H1 (cell line): ENCODE results near the gene CCDC191. TPM values are rescaled to one million over a fixed set of nuclear protein-coding genes. Genes with fewer than 3 reads are reported as not detected.

Source experiments
- CTCF ChIA-PET: fragments of 300-600 bp; sonication (Branson Sonifier 250); formaldehyde crosslinking; loops from one replicate; lab custom pipeline; 2021; ENCODE audit not compliant: partially characterized antibody; lab: Charles Lee
- POLR2A ChIA-PET: fragments of 300-600 bp; sonication (Branson Sonifier 250); formaldehyde crosslinking; loops from one replicate; lab custom pipeline; 2021; ENCODE audit warnings: inconsistent platforms; ENCODE audit not compliant: partially characterized antibody; lab: Charles Lee
- DNase-seq, 2 experiments: peaks; one replicate each; pipeline versions ENCODE4 v3.0.0 to v3.0.0-alpha.2; 2010 to 2022; ENCODE audit warnings: low spot score in 2 of 2, low read depth in 1 of 2, mixed read lengths in 1 of 2
- FAIRE-seq: peaks from 2 replicates; lab custom pipeline; 2011; peaks lifted over from hg19 to GRCh38; lab: Jason Lieb, UNC
- H2AFZ ChIP-seq: 2 replicates; pipeline ENCODE4 v1.8.1; 2012; ENCODE audit warnings: low read length, inconsistent platforms
- H2AK5ac ChIP-seq: 2 replicates; pipeline ENCODE4 v1.6.1; 2013; ENCODE audit warnings: low read depth, low read length
- H2BK120ac ChIP-seq: replicated peaks from 2 replicates; pipeline ENCODE3; 2013; ENCODE audit warnings: low read depth, low read length, inconsistent platforms
- H2BK12ac ChIP-seq: 2 replicates; pipeline ENCODE4 v1.6.1; 2013; ENCODE audit warnings: low read depth, low read length
- H2BK15ac ChIP-seq: 2 replicates; pipeline ENCODE4 v1.6.1; 2013; ENCODE audit warnings: low read length
- H2BK20ac ChIP-seq: 2 replicates; pipeline ENCODE4 v1.6.1; 2013; ENCODE audit warnings: low read length
- H2BK5ac ChIP-seq: 2 replicates; pipeline ENCODE4 v1.6.1; 2013; ENCODE audit warnings: low read depth, low read length
- H3K14ac ChIP-seq: 2 replicates; pipeline ENCODE4 v1.6.1; 2013; ENCODE audit warnings: inconsistent platforms; ENCODE audit not compliant: insufficient read length
- H3K18ac ChIP-seq: 2 replicates; pipeline ENCODE4 v1.6.1; 2013; ENCODE audit warnings: low read length; ENCODE audit errors: extremely low read depth
- H3K23ac ChIP-seq: 2 replicates; pipeline ENCODE4 v1.6.1; 2013; ENCODE audit warnings: inconsistent platforms; ENCODE audit not compliant: insufficient read length
- H3K23me2 ChIP-seq: 2 replicates; pipeline ENCODE4 v1.6.1; 2013; ENCODE audit warnings: low read depth, low read length
- H3K27ac ChIP-seq: 2 replicates; pipeline ENCODE4 v1.6.1; 2011; ENCODE audit warnings: low read depth, low read length, inconsistent platforms
- H3K27me3 ChIP-seq, 4 experiments: replicated peaks in 1 of 4; 1 replicate in 1 of 4; 2 replicates in 3 of 4; pipeline versions ENCODE4 v1.6.1 to v1.8.1; 2011 to 2013; ENCODE audit warnings: low read length in 3 of 4, mild to moderate bottlenecking in 3 of 4, inconsistent platforms in 2 of 4, mixed read lengths in 2 of 4, moderate library complexity in 1 of 4; ENCODE audit not compliant: control insufficient read depth in 3 of 4, insufficient read depth in 3 of 4; ENCODE audit errors: extremely low read depth in 1 of 4
- H3K36me3 ChIP-seq, 4 experiments: 2 replicates each; pipeline versions ENCODE4 v1.6.1 to v1.8.1; 2011 to 2013; ENCODE audit warnings: mild to moderate bottlenecking in 4 of 4, low read length in 3 of 4, moderate library complexity in 2 of 4, control low read depth in 1 of 4, inconsistent platforms in 1 of 4; ENCODE audit not compliant: insufficient read depth in 4 of 4, control insufficient read depth in 2 of 4
- H3K4ac ChIP-seq: replicated peaks from 2 replicates; pipeline ENCODE3; 2013; ENCODE audit warnings: low read length, low read depth, mixed read lengths, inconsistent platforms; ENCODE audit not compliant: insufficient read length
- H3K4me1 ChIP-seq, 4 experiments: replicated peaks in 1 of 4; 1 replicate in 1 of 4; 2 replicates in 3 of 4; pipeline versions ENCODE4 v1.6.1 to v1.8.1; 2011 to 2013; ENCODE audit warnings: low read length in 3 of 4, inconsistent platforms in 2 of 4, mixed read lengths in 1 of 4; ENCODE audit not compliant: insufficient read depth in 4 of 4, control insufficient read depth in 3 of 4
- H3K4me2 ChIP-seq, 2 experiments: 2 replicates each; pipeline versions ENCODE4 v1.6.1 to v1.8.1; 2011 to 2013; ENCODE audit warnings: low read depth in 2 of 2, low read length in 2 of 2, control low read depth in 1 of 2, inconsistent platforms in 1 of 2, mild to moderate bottlenecking in 1 of 2; ENCODE audit not compliant: insufficient read depth in 1 of 2
- H3K4me3 ChIP-seq, 4 experiments: fragments of 200-600, 300-600 bp in 1 of 4; sonication (generic), shearing (Covaris generic), sonication (Bioruptor Twin) in 1 of 4; 2 replicates each; pipeline versions ENCODE4 v1.5.1 to v1.8.1; 2011 to 2016; ENCODE audit warnings: low read length in 4 of 4, low read depth in 3 of 4, control low read depth in 2 of 4, inconsistent platforms in 2 of 4, mild to moderate bottlenecking in 2 of 4, mixed read lengths in 1 of 4, moderate library complexity in 1 of 4; ENCODE audit not compliant: insufficient read depth in 2 of 4; ENCODE audit errors: extremely low read depth in 1 of 4
- H3K56ac ChIP-seq: replicated peaks from 2 replicates; pipeline ENCODE3; 2013; ENCODE audit warnings: low read depth, mild to moderate bottlenecking, mixed read lengths, low read length, inconsistent platforms; ENCODE audit not compliant: insufficient read length
- H3K79me1 ChIP-seq: 2 replicates; pipeline ENCODE4 v1.6.1; 2013; ENCODE audit warnings: low read depth, low read length, control low read depth
- H3K79me2 ChIP-seq, 2 experiments: 2 replicates each; pipeline versions ENCODE4 v1.6.1 to v1.8.1; 2012 to 2013; ENCODE audit warnings: low read length in 2 of 2, mild to moderate bottlenecking in 2 of 2, inconsistent platforms in 1 of 2; ENCODE audit not compliant: insufficient read depth in 2 of 2, control insufficient read depth in 1 of 2
- H3K9ac ChIP-seq, 4 experiments: replicated peaks in 1 of 4; 1 replicate in 1 of 4; 2 replicates in 3 of 4; pipeline versions ENCODE4 v1.6.1 to v1.8.1; 2011 to 2013; ENCODE audit warnings: low read depth in 3 of 4, low read length in 3 of 4, control low read depth in 2 of 4, mild to moderate bottlenecking in 2 of 4, moderate library complexity in 2 of 4, inconsistent platforms in 1 of 4; ENCODE audit errors: extremely low read depth in 1 of 4
- H3K9me3 ChIP-seq, 2 experiments: 2 replicates each; pipeline versions ENCODE4 v1.6.1 to v1.8.1; 2012 to 2013; ENCODE audit warnings: mild to moderate bottlenecking in 2 of 2, moderate library complexity in 2 of 2, control low read depth in 1 of 2, inconsistent platforms in 1 of 2, low read depth in 1 of 2, low read length in 1 of 2, mixed read lengths in 1 of 2; ENCODE audit not compliant: insufficient read depth in 2 of 2
- H4K20me1 ChIP-seq, 2 experiments: replicated peaks in 1 of 2; 2 replicates each; pipeline versions ENCODE3 to v1.8.1; 2011 to 2013; ENCODE audit warnings: inconsistent platforms in 2 of 2, low read length in 2 of 2, mild to moderate bottlenecking in 1 of 2; ENCODE audit not compliant: insufficient read depth in 2 of 2, control insufficient read depth in 1 of 2
- H4K5ac ChIP-seq: 2 replicates; pipeline ENCODE4 v1.6.1; 2013; ENCODE audit warnings: low read length, low read depth, mixed read lengths, inconsistent platforms; ENCODE audit not compliant: insufficient read length
- H4K8ac ChIP-seq: 2 replicates; pipeline ENCODE4 v1.8.0; 2013; ENCODE audit warnings: mild to moderate bottlenecking, moderate library complexity, low read length, inconsistent platforms; ENCODE audit not compliant: insufficient read depth; ENCODE audit errors: extremely low read depth
- H4K91ac ChIP-seq: replicated peaks from 2 replicates; pipeline ENCODE3; 2013; ENCODE audit warnings: low read length, mixed read lengths, inconsistent platforms; ENCODE audit not compliant: insufficient read length
- BACH1 ChIP-seq: IDR thresholded peaks from 2 replicates; pipeline ENCODE4 v1.6.1; 2012; ENCODE audit warnings: low read length, improper control_type of control experiment
- CHD1 ChIP-seq: IDR thresholded peaks from 2 replicates; pipeline ENCODE4 v1.6.1; 2012; ENCODE audit warnings: low read depth, low read length, improper control_type of control experiment
- KDM4A ChIP-seq: IDR thresholded peaks from one replicate; pipeline ENCODE4 v1.7.1; 2012; ENCODE audit warnings: low read depth, mild to moderate bottlenecking, moderate library complexity, low read length, inconsistent platforms; ENCODE audit not compliant: severe bottlenecking
- NANOG ChIP-seq: IDR thresholded peaks from 2 replicates; pipeline ENCODE4 v1.6.1; 2011; ENCODE audit warnings: low read length, low read depth, mild to moderate bottlenecking, inconsistent platforms; ENCODE audit not compliant: insufficient read depth, poor library complexity, severe bottlenecking
- POLR2AphosphoS5 ChIP-seq: IDR thresholded peaks from 2 replicates; pipeline ENCODE4 v1.6.1; 2011; ENCODE audit warnings: low read depth, low read length
- POU5F1 ChIP-seq: IDR thresholded peaks from 2 replicates; pipeline ENCODE4 v1.6.1; 2011; ENCODE audit warnings: low read depth, mild to moderate bottlenecking, low read length, moderate library complexity
- RAD21 ChIP-seq, 2 experiments: IDR thresholded peaks in 1 of 2; conservative IDR thresholded peaks in 1 of 2; 2 replicates each; pipeline ENCODE4 v1.6.1; 2011; ENCODE audit warnings: low read depth in 2 of 2, low read length in 2 of 2, improper control_type of control experiment in 1 of 2, inconsistent platforms in 1 of 2, mild to moderate bottlenecking in 1 of 2, moderate library complexity in 1 of 2
- RFX5 ChIP-seq: IDR thresholded peaks from 2 replicates; pipeline ENCODE4 v1.6.1; 2011; ENCODE audit warnings: low read depth, low read length, improper control_type of control experiment, borderline replicate concordance
- RXRA ChIP-seq: IDR thresholded peaks from 2 replicates; pipeline ENCODE4 v1.6.1; 2011; ENCODE audit warnings: low read depth, mild to moderate bottlenecking, low read length, moderate library complexity; ENCODE audit not compliant: insufficient read depth
- SP1 ChIP-seq: IDR thresholded peaks from 2 replicates; pipeline ENCODE4 v1.6.1; 2011; ENCODE audit warnings: low read depth, low read length
- SRF ChIP-seq: IDR thresholded peaks from 2 replicates; pipeline ENCODE4 v1.6.1; 2011; ENCODE audit warnings: mild to moderate bottlenecking, low read depth, low read length, moderate library complexity
- SUZ12 ChIP-seq: fragments of 200-600 bp; sonication (generic); IDR thresholded peaks from 2 replicates; pipeline ENCODE4 v1.6.1; 2012; ENCODE audit warnings: mild to moderate bottlenecking, inconsistent platforms, low read length, moderate library complexity, mixed read lengths
- TAF7 ChIP-seq: optimal IDR thresholded peaks from 2 replicates; pipeline ENCODE3; 2011; ENCODE audit warnings: low read depth, mild to moderate bottlenecking, inconsistent platforms, low read length, moderate library complexity, borderline replicate concordance
- TBP ChIP-seq: IDR thresholded peaks from 2 replicates; pipeline ENCODE4 v1.6.1; 2011; ENCODE audit warnings: low read depth, low read length, improper control_type of control experiment
- TCF12 ChIP-seq: IDR thresholded peaks from 2 replicates; pipeline ENCODE4 v1.6.1; 2011; ENCODE audit warnings: low read depth, mild to moderate bottlenecking, low read length
- WGBS, 2 experiments: shearing (Covaris generic) in 1 of 2; methylation state at CpG; one replicate each; pipeline versions ENCODE4 v1.1.6 to v1.1.7; 2013 to 2015; ENCODE audit warnings: low lambda C conversion rate in 2 of 2, mixed read lengths in 2 of 2, inconsistent platforms in 1 of 2, low coverage in 1 of 2, missing lambda C conversion rate in 1 of 2; ENCODE audit not compliant: insufficient replicate concordance in 2 of 2, insufficient coverage in 1 of 2, insufficient read length in 1 of 2; ENCODE audit errors: extremely low coverage in 1 of 2, missing lambda C conversion rate in 1 of 2; 5-methylcytosine and 5-hydroxymethylcytosine counted together
- polyA plus RNA-seq, 7 experiments: library from polyadenylated mRNA; depleted of rRNA in 3 of 7; stranded (reverse) in 5 of 7; unstranded in 2 of 7; fragments of >200 nt in 5 of 7; fragments of 200-250 nt in 2 of 7; gene quantifications; 1 replicate in 5 of 7; 2 replicates in 1 of 7; 4 replicates in 1 of 7; pipeline versions ENCODE4 v1.2.1 to v1.2.3, GENCODE V29; 2011 to 2013; ENCODE audit warnings: missing spikeins in 2 of 7, mixed read lengths in 2 of 7
- total RNA-seq: library from RNA; stranded (reverse); fragmentation: NEBNext Ultra II Directional; extraction: Animal tissue kit (Norgen Biotek cat#: 25700); gene quantifications from 2 replicates; pipeline ENCODE4 v1.2.1, GENCODE V29; 2021

Gene CCDC191
- total and polyA plus RNA-seq, 2 of the 8 experiments (the other 6 are each of a cell fraction or from before 2014, with no cell fraction given): 0.65 to 1.3 TPM

DNA sequence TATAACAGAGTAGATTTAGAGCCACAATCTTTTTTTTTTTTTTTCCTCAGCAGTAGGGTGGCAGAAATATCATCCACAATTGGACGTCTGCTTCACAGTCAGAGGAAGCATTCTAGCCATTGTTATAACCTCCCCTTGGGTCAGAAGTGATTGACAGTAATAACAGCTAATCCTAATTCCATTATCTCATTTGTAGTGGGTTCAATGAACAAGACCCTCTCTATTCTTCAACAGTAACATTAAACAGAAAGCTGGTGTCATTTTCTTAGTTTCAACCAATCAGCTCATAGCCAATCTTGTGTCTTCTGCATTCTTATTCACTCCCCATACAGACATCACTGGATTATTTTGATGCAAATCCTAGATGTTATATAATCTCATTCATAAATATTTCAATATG, 44.8 kb upstream of the CCDC191 start:
- CTCF ChIA-PET: interaction anchor here (0.6 to 0.9 kb wide), 3 partner anchors 9 to 126 kb away, joined by 3 read pairs; no protein-coding TSS in a partner anchor
- no peaks in the 10 kb centered on the region for H3K36me3 ChIP-seq
- no peaks in the 10 kb centered on the region for H4K20me1 ChIP-seq
- no peak for TF ChIP-seq TBP
- TF ChIP-seq BACH1: no peak
- no peak for TF ChIP-seq TAF7
- TF ChIP-seq SP1: no peak
- TF ChIP-seq KDM4A: no peak
- TF ChIP-seq SUZ12: no peak
- no peak for TF ChIP-seq SRF
- TF ChIP-seq RFX5: no peak
- TF ChIP-seq NANOG: no peak
- TF ChIP-seq CHD1: no peak
- no peak for TF ChIP-seq TCF12
- TF ChIP-seq RXRA: no peak
- no peak for TF ChIP-seq POLR2AphosphoS5
- no peak for TF ChIP-seq RAD21 (IDR thresholded peaks at IDR 0.05 in 1 of 2, conservative IDR thresholded peaks at IDR 0.05 in 1 of 2; ENCODE audit: low read depth in 2 of 2, low read length in 2 of 2)
- no peak for TF ChIP-seq POU5F1

More for the DNA sequence above, 44.8 kb upstream of the CCDC191 start:
- H3K14ac ChIP-seq: no peak overlapping the region
- H4K91ac ChIP-seq: no peak overlapping the region
- no peak overlapping the region for H2BK15ac ChIP-seq
- DNase-seq (no peak), FAIRE-seq (no peak)
- H3K56ac ChIP-seq: no peak overlapping the region
- no peak overlapping the region for H2BK20ac ChIP-seq
- POLR2A ChIA-PET: interaction anchor here (1.4 kb wide), 1 partner anchor 11 kb away, joined by 3 read pairs; no protein-coding TSS in a partner anchor
- no peaks in the 10 kb centered on the region for H3K9me3 ChIP-seq
- no peak overlapping the region for H3K9ac ChIP-seq
- H2BK5ac ChIP-seq: no peak overlapping the region
- H2BK12ac ChIP-seq: no peak overlapping the region
- H2AK5ac ChIP-seq: no peak overlapping the region
- no peak overlapping the region for H4K8ac ChIP-seq
- H3K27me3 ChIP-seq: no peaks in the 10 kb centered on the region
- 93% methylated on average over 1 of the region's 1 CpG; no CpG with 5 or more reads in 1 of the 2 experiments for WGBS, 2 experiments
- H3K4me3 ChIP-seq: no peak overlapping the region
- no peak overlapping the region for H2BK120ac ChIP-seq
- H3K79me2 ChIP-seq: no peaks in the 10 kb centered on the region
- no peak overlapping the region for H2AFZ ChIP-seq
- H3K23me2 ChIP-seq: no peaks in the 10 kb centered on the region
- H3K23ac ChIP-seq: no peak overlapping the region
- no peaks in the 10 kb centered on the region for H3K79me1 ChIP-seq
- H4K5ac ChIP-seq: no peak overlapping the region
- H3K4ac ChIP-seq: no peak overlapping the region
- H3K4me2 ChIP-seq: no peak overlapping the region
- no peak overlapping the region for H3K18ac ChIP-seq
- peaks cover 0 to 5% (median 0%) of the 10 kb centered on the region in 4 experiments; a peak in 3 of 7 replicates for H3K4me1 ChIP-seq
- H3K27ac ChIP-seq: no peak overlapping the region
